HG03378 (cell line): ENCODE data around the gene NPPA.
"Not testable (repeated sequence)": the region's sequence is repeated elsewhere in the genome, so short reads cannot be mapped to it uniquely, and the experiment has no call there.

Source experiments
- ATAC-seq: cut with Tn5 transposase; IDR thresholded peaks from one replicate; pipeline ENCODE4 v1.9.1; 2021; ENCODE audit warnings: mild to moderate bottlenecking, moderate library complexity; ENCODE audit not compliant: unreplicated experiment

NPPA gene

DNA sequence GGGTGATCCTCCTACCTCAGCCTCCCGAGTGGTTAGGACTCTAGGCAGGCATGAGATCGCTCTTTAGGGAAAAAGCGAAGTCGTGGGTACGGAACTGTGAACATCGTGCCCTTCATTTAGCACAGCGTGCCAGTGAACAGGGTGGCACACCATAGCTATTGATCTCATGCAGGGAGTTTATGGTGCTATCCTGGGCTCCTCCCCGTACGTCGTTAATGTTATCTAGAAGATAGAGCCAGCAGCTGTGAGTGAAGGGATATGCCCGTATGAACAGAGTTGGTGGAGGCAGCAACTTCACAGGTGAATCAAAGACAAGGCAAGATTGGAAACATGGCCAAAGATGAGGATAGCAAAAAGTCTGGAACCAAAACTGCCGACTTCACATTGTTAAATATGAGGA lies 30.4 kb downstream of the NPPA start:
- no peak for ATAC-seq

DNA sequence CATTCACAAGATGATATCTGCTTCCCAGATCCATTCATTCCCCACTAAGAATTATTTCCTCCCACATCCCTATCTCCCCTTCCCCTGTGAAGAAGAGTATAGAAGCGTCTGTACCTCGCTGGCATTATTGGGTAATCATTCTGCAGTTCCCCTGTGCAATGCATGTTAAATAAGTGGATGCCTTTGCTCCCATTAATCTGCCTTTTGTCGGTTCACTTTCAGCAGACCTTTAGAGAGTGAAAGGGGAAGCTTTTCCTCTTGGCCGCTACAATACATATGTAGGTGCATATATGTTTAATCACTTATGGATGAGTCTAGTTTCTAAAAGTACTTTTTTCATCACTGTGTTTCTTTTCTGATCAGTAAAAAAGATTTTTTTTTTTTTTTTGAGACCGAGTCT lies 34.6 kb downstream of the NPPA start:
- ATAC-seq, result no peak

DNA sequence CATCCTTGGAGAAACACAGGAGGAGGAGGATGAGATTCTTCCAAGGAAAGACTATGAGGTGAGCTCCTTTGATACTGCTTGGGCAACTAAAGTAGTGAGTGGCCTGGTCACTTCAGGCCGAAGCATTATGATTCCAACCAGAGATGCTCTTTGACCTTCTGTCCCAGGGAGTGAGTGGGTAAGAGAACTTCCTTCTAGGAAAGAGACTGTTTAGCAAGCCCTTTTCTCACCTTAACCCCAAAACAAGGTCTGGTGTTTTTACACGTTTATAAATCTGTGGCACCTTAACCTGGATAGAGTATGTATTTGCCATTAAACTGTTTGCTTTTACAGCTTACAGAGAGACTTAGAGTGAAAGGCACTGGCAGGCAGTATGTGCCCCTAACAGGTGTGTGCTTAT lies 40.5 kb downstream of the NPPA start:
- ATAC-seq, result no peak

DNA sequence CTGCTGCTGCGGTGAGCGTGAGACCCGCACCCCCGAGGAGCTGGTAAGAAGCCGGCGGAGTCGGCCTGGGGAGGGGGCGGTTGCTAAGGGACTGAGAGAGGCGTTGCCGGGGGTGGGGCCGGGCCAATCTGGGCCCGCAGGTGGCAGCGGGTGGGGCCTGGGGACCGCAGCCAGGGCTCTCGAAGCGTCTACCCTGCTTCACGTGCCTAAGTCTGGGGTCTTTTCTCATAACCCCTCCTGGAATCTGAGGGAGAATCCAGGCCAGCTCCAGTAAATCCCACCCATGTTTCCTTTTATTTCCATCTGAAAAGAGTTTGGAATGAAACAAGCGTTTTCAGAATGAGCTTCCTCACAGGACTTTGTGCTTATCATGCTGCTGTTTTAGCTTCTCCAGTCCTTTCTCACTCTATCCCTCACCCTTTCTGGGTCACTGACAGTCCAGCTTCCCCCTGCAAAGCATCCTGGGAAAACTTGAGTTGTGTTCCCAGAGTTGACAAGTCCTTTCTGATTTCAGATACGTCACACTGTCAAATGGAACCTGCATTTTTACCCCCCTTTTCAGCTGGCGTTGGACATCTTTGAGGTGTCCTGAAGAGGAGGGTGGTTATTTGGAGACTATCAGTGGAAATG lies 41.2 kb downstream of the NPPA start:
- ATAC-seq, result peak; percentile 10

DNA sequence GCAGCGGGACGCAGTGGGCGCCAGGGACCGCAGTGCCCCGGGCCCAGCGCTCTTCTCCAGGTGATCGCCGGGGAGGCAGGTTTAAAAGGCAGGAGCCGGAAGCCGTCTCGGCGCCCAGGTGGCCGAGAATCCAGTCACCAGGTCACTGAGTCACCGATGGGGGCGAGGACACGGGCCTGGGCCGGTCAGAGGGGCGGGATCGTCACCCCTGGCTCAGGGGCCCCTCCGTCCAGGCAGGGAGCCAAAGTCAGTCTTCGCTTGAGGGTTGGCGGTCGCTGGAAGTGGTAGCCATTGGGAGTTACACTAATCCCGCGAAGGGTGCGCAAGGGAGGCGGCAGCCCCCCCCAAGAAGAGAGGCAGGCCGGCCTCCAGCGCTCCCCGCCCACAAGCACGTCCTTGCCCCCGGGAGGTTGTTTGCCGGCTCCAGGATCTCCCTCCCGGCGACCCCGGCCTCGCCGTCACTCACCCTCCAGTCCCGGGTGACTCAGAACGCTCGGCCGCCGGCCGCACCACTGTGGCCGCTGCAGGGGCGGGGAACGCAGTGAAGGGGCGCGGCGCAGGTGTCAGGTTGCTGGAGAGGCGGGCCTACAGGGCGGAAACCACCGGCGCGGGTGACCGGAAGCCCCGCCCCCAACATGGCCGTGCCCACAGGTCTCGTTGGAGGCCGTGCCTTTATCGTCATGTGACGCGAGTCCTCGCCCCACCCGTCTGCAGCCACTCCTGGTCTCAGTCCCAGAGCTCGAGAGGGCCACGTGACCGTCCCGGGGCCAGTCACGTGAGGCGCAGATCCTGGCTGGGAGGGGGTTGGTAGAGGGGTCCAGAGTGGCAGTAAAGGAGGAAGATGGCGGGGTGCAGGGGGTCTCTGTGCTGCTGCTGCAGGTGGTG lies 41.9 kb downstream of the NPPA start, which contains the start of the genes CLCN6 and MTHFR:
Gene CLCN6, plus strand, starts transcription at position 770 of the 885 bp plus-strand sequence. Its CDS starts 72 bp downstream, at position 842.
Gene MTHFR, minus strand, starts transcription at position 543 of the 885 bp plus-strand sequence. CDS start 2,848 bp downstream, outside the sequence.
- ATAC-seq, result peak; percentile 73

DNA sequence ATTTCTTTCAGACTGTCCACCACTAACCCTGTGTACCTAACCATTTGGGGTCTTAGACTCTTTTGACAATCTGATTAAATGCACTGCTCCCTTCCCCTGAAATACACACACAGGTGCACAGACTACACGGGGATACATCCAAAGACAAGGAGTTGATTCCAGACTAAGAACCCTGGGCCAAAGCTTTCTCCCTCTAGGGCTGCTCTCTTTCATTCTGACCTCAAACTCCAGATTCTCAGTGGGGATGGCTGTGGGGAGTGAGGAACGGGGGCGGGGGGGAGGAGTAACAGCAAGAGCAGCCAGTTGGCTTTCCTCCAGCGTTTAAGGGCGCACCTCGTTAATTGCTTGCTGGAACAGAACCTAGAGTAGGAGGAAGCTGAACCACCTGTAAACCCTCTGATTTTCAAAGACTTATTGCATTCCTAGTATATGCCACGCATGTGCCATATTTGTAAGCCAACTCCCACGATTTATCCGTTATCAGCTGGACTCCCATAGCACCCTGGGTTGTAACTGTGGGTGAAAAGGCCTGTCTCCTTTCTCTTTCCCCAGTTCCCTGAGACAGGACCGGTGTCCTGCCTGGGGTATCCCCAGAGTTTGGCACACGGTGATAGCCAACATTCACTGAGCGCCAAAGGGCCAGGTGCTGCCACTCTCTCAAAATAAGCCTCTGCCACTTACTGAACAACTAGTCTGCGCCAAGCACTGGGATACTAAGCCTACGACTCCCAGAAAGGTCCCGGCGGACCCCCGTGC lies 42.7 kb downstream of the NPPA start:
- ATAC-seq, result no peak

DNA sequence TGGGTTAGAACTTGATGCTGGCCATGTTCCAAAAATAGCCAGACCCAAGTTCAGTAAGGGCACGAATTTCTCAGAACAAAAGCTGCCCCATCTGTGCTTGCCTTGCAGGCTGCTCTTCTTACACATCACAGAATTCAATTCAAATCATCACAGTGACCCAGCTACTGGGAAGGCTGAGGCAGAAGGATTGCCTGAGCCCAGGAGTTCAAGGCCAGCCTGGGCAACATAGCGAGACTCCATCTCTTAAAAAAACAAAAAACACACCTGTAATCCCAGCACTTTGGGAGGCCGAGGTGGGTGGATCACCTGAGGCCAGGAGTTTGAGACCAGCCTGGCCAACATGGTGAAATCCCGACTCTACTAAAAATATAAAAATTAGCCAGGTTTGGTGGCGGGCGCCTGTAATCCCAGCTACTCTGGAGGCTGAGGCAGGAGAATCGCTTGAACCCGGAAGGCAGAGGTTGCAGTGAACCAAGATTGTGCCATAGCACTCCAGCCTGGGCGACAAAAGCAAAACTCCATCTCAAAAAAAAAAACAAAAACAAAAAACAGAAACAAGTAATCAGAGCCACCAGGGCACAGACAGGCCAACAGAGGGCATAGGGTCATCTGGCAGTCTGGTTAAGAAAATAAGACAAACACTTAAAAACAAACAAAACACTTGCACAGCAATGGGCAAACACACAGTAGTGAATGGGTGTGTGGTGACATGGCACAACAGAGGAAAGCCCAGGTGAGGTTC lies 43.5 kb downstream of the NPPA start:
- not testable (repeated sequence) for ATAC-seq

DNA sequence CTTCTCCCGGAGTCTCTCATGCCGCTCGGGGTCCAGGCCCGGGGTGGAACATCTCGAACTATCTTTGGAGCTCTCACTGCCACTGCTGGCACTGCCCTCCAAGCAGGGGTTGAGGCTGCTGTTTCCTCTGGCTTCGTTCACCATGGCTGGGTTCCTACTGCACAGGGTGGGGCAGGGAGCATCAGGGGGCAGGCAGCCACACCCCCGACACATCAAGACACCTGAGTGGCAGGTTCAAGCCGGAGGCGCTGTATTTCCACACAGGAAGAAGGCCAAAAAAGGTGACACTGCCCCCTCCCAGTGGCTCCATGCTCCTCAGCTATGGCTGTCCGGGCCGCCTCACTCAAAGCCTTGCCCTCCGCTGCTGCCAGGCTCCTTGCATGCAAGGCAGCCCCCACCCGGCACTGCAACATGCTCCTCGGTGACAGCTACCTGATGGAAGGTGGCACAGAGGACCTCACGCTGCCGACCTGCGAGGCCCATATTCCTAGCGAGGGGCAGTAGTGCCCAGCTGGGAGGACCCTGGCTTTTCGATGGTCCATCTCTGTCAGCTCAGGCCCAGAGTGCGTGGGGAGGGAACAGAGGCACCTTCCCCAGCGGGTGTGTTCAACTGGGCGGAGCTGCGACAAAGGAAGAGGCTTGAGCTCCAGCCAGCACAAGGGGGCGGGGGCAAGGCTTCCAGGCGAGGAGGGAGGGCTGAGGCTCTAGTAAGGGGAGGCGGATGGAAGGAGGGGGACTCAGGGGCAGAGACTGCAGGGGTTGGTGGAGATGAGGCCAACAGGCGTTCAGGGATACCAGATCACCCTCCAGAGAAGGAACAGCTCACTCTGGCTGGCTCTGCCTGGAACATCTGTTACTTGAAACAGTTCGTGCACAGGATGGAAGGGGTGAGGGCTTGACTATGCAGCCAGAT lies 44.4 kb downstream of the NPPA start:
- ATAC-seq, result no peak

DNA sequence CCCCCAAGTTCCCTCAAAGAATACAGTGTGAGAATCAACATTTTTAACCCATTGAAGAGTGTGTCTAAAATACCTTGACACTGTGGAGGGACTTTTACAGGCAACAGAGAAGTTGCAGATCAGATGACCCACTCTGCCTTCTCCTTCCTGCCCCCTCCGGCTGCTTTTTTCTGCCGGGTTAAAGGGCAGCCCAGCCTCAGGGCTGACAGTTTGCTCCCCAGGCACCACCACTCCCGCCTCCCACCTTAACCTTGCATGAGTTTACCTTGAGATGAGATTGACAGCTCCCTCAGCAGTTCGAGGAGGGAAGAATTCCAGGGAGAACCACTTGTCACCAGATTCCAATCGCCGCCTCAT lies 45.0 kb downstream of the NPPA start:
- ATAC-seq, result no peak

DNA sequence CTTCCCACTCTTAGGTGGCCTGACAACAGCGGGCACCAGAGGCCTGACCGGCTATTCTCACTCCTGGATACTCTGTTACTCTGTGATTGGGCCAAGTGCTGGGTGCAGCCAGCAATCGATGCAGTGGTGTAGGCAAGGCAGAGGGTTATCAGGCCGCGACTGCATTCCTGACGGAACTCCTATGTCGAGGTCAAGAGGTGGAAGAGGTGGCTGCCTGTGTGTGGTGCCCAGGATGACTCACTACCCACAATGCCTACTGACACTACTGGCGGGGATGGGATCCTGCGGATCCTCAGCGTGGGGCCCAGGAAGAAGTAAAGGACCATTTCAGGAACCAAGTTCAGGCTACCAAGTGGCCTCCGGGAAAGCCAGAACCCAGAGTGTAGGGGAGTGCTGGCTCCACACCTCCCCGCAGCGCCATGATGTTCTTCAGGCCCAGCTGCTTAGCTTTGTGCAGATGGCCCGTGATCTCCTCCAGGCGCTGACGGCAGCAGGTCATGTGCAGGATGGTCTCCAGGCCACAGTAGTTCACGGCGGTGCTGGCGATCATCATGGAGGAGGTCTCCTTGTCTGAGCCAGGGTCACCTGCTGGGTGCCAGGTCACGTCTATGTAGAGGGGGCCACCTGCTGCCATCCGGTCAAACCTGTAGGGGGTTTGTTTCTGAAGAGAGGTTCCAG lies 46.7 kb downstream of the NPPA start:
- ATAC-seq, result no peak

DNA sequence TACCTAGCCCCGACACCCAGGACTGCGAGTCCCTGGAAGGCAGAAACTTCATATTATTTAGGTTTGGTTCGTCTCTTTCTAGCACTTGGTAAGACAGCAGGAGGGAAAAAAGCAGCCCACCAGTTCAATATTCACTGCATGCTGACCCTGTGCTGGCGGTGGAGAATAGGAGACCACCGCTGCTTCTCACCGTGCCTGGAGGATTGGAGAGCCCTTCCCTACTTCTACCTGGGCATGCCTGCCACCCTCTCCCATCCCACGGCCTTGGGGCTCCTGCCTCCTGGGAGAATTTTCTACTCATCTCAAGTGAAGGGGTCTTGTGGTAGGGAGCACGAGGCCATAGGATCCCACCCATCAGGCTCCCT lies 47.2 kb downstream of the NPPA start:
- no peak for ATAC-seq

DNA sequence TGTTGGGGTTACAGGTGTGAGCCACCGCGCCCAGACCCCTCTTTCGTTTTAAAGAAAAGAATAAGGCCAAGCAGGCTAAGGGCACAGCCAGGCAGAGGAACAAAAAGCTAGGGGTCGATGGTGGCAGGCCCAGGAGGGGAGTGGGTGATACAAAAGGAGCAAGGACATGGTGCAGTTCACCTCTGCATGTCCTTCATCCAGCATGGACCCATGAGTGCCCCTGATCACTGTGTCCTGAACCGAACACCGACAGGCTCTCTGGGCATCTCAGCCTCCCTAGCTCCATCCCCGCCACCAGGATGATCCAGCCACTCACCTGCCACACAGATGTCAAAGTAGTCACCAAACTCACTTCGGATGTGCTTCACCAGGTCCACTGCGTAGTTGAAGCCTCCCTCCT lies 47.7 kb downstream of the NPPA start:
- no peak for ATAC-seq

DNA sequence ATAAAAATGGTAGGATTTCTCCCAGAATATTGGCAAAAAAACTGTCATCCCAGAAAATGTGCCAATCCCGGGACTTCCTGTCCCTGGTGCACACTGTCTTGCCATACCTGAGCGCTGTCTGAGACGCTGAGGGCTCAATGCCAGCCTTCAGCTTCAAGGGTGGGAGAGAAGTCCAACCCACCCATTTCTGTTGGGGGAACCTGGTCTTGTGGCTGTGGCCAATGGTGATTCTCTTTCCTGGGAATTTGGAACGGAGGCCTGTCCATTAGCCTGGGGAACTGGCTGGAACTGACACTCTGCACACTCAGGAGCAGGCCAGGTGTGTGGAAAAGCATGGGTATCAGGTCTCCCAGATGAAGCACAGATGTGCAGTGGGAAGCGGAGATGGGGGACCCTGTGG lies 48.5 kb downstream of the NPPA start:
- no peak for ATAC-seq

DNA sequence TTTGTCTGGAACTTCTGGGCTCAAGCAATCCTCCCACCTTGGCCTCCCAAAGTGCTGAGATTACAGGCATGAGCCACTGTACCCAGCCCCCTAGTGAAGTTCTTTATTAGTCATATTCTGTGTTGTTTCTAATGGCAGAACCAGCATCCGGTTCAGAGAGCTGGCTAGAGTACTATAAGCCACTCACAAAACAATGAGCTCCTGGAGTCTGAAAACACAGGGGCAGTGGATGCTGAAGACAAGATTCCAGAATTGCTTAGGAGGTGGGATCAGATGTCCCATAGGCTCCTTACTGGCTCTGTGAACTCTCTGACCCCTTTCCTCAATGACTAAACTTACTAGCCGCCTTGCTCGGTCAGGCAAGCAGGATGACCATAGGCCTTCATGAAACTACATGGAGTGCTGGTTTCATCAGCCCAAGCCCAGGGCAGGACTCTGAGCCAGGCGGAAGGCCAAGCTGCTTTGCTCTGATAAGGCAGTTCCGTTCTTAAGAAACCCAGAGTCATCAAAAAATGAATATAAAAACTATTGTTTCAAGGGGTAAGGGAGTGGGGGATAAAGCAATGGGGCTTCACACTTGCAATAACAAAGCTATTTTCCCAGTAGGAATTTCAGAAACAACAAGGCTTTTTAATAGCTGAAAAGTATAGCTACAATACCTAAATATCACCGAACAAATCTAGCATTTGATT lies 49.9 kb downstream of the NPPA start:
- ATAC-seq, result no peak

DNA sequence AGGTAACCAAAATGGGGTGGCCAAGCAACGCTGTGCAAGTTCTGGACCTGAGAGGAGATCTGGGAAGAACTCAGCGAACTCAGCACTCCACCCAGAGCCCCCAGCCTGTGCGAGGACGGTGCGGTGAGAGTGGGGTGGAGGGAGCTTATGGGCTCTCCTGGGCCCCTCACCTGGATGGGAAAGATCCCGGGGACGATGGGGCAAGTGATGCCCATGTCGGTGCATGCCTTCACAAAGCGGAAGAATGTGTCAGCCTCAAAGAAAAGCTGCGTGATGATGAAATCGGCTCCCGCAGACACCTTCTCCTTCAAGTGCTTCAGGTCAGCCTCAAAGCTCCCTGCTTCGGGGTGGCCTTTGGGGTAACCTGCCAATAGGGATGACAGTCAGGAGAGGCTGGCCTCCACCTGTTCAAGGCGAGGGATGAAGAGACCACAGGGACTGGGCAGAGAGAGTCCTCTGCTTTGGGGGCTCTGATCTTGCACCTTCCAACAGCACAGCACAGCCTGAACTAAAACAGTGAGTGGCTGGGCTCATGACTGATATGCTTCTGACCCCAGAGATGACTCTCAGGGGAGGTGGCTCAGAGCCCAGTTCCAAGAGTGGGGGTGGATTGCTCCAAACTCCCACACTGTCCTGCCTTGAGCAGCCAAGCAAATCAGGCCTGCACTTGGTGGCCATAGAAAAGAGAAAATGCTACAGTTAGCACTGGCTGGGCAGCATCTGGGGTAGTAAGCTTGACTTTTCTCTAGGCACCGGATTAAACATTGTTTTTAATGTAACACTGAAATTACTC lies 51.4 kb downstream of the NPPA start:
- no peak for ATAC-seq
